ENCODE data around the gene PRUNE2.

The PRUNE2 gene

DNA sequence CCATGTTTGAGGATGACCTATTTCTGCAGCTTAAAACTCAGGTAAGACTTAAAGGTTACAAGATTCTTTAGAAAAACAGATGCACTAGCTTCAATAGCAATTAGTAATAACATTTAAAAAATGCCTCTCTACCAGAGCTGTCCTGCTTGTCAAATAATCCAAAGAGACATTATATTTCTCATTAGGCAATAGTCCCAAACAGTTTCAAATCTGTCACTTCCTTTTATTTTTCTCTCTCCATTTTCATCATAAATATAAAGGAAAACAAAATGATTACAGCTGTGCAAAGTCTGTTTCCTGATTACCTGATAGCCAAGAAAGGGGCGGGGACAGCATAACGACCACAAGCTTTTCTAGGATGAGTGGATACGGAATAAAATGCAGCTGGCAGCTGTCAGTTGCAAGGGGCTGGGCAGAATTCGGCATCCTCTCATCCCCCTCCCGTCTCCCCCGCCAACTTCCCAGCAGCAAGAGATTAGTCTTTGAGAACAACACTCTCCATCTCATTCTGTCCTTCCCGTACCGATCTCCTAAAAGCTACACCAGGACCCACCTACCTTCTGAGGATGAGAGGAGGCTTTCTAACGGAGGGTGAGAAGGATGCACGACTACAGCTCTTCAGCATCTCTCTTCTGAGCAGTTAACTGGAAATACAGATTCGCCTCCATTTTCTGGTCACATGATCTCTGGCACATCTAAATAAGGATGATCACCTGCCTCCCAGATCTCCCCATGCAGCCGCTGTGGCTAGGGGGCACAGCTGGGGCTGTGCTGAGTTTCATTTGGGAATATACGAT lies 214.2 kb downstream of the PRUNE2 start:
- DNase-seq = peak; percentile 55 to 93 (median 89)

DNA sequence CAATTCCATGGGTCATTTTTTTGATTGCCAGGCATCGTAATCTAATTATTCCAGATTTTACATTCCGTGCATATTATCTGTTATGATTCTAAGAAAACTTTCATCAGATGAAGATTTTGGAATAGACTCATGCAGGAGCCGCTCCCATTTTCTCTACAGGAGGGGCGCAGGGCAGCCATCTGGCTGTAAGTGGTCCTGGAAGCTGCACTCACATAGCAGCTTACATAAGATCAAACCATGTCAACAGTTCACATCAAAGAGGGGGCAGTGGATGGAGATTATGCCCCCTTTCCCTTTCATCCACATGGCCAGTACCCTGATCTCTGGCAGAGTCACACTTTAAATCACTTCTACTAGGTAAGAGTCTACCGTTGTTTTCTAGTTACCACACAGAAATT lies 214.9 kb downstream of the PRUNE2 start:
- peak in 1 of 3 experiments; percentile 40 for DNase-seq

DNA sequence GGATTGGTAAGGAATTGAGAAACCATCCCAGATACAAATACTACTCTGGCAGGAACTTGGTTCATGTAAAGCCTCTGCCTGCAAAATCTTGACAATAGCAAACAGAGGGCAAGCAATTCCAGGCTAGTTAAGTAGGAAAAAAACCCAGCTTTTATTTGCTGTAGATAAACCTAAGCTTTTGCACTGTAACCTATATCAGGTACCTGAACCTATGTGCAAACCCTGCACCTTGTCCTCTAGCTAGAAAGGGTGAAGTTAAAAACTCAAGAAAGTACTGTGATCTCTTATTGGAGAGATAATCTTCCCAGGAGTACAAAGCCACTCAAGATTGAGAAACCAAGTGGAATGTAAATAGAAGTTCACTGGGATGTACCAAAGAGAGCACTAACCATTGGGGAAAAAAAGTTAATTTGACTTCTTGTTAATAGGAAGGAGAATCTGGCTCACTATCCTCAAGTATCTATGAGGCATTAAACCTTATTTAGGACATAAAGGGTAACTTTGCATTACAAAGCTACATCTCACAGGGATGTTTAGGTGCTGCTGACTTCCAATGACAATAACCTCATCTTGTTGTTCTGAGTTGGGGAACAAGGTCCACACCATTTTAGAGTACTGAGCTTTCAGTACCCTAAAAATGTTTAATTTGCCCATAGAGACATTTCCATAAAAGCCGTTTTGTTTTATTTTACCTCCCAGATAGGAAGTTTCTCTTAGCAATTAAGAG lies 215.5 kb downstream of the PRUNE2 start:
- DNase-seq = no peak

DNA sequence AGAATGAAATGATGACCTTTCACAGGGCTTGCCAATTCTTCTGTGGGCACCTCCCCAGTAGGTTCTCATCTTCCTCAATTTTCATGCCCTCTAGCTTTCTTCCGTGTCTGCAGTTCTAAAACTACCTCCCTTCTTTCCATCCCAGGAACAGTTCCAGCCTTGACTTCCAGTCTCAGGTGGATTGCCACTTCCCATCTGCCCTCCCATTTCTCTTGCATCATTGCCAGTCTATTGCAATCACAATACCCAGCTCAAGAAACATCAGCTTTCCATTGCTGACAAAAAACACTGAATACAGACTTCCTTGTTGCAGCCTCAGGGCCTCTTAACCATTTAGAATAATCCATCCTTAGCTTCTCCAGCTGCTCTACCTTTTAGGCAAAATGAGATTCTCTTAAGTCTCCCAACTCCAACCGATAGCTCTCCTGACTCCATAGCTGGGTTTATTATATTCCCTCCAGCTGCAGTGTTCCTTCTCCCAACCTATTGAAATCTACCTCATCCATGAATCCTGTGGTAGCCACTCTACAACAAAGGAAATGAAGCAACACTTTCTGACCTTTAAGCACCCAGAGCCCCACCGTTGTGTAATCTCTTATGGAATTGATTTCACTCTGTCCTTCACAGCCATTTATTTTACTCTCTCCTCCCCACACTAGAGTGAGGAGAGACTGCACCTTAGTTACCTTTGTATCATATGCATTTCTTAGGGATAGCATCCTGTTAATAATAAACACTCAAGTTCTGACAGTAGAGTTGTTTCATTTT lies 217.3 kb downstream of the PRUNE2 start:
- peak in 1 of 3 experiments; percentile 73 for DNase-seq

DNA sequence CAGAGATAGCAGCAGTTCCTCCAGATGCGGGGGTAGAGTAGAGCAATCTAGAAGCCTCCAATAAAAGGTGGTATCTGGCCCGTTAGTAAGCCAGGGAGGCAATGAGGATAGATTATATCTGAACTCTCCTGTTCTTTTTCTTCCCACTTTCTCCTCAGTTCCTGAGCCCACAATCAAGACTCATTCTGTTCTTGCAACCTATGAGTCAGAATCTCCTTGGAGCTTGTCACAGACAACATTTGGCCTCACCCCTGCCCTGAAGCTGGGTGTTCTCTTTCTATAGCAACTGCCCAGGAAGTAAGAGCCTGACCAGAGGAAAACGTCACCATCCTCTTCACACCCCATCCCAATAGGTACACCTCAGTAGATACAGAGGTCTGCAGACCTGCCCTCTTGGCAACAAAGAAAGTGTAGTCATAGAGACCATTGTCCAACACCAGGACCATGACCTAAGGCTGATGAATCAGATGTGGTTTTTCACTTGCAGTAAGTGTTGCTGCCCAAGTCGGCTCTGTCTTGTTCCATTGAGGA lies 218.0 kb downstream of the PRUNE2 start:
- DNase-seq = no peak

DNA sequence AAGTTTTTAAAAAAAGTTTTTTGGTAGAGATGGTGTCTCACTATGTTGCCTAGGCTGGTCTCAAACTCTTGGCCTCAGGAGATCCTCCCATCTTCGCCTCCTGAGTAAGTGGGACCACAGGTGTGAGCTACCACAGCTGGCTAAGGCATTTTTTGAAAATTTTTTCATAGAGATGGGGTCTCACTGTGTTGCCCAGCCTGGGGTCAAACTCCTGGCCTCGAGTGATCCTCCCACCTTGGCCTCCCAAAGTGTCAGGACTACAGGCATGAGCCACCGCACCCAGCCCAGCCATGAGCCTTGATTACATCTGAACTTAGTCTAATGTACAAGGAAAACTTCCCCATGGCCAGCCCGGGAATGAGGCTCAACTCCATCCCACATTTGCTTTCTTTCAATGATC lies 219.2 kb downstream of the PRUNE2 start:
- no peak for DNase-seq

DNA sequence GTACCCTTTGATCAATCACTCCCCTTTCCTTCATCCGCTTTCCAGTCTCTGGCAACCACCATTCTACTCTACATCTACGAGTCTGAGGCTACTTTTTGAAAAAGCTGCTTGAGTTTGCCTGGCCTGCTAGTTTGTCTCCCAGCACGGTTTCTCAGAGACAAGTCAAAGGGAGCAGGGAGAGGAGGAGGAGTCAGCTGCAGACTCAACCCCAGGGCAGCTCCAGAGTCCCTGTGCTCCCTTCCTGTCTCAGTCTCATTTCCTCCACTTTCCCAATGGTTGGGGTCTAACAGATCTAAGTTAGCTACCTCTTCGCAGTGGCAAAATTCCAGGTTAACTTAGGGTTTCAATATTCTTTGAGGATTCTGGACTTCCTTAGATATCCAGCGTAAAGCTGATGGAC lies 221.7 kb downstream of the PRUNE2 start:
- DNase-seq = no peak

DNA sequence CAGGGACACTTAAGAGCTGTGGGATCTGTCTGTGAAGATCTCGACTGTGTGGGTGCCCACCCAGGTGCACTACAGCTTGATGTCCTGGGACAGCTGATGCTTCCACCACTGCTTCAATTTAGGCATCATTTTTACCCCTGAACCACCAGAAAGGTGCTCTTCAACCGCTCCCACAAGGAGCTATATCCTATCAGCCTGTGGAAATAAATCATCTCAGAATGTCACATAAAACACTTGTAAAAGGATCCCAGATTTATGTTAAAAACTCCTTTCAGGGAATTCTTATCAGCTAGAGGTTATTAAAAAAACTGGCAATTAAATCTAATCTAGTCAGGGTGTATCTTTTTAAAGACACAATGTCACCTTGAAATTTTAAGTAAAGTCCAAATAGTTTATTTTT lies 224.4 kb downstream of the PRUNE2 start:
- no peak for DNase-seq

DNA sequence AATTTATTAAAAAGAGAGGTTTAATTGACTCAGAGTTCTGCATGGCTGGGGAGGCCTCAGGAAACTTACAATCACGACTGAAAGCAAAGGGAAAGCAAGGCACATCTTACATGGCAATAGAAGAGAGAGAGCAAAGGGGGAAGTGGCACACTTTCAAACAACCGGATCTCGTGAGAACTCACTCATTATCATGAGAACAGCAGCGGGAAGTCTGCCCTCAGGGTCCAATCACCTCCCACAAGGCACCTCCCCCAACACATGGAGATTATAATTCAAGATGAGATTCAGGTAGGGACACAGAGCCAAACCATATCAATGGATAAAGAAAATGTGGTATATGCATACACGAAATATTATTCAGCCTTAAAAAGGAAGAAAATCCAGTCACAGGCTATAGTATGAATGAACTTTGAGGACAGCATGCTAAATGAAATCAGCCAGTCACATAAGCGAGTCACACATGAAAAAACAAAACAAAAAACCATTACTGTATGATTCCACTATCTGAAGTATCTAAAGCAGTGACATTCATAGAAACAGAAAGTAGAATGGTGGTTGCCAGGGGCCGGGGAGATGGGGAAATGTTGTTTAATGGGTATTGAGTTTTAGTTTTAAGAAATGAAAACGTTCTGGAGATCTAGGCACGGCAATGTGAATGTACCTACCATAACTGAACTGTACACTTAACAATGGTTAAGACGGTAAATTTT lies 225.0 kb downstream of the PRUNE2 start:
- no peak for DNase-seq

DNA sequence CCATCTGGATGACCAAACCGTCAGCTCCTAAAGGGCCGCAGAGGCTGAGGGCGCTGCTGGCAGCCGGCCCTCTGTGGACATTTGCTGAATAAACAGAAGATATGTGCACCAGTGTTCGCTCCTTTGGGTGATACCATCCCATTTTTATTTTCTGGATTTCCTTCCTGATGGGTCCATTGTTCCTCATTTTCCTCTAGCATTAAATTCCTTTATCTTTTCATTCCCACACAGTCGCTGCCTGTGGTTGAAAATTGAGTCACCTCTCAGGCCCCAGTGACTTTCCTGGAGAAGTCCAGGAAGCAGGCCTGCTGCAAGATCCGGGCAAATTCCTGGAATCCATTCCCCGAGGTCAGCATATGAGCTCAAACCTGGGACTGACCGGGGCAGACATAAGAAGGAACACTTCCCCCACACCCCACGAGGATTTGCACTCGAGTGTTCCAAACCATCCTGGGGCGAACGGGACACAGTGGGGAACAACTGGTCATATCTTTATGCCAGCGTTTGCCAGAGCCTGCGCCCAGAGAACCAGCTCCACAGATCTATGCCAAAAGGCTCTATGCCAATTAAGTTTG lies 228.3 kb downstream of the PRUNE2 start:
- peak in 1 of 3 experiments; percentile 21 for DNase-seq

DNA sequence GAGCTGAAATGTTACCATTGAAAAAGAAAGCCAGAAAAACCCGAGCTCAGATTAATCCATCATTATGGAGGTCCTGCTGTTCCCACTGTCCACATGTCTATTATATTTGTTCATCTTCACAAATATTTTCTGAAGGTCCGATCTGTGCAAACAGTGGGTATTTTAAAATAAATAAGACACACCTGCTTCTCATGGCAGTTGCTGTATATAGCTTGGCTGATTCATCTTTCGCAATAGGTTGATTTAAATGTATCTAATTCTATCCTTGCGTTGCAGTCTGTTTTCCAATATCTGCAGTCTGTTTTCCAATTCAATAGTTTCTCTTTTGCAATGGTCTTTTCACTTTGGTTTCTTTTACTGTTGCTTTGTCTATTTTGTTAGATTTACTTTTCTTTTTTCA lies 229.1 kb downstream of the PRUNE2 start:
- peak in 2 of 3 experiments; percentile 57 to 83 for DNase-seq

DNA sequence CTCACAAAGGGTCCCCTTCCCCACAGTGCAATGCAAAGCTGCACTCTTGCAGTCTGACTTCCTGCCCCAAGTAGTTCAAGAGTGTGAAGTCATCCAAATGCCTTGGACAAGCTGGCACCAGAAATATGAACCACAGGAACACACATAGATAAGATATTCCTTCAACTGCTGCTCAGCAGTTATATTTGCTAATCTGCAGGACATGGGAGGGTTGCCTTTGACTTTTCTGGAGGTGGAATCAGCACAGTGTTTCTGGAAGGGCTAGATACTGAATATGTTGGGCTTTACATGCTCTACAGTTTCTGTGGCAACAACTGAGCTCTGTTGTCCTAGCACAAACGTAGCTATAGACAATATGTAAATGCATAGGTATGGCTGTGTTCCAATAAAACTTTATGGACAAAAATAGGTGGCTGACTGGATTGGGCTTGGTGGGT lies 238.4 kb downstream of the PRUNE2 start:
- DNase-seq = no peak

DNA sequence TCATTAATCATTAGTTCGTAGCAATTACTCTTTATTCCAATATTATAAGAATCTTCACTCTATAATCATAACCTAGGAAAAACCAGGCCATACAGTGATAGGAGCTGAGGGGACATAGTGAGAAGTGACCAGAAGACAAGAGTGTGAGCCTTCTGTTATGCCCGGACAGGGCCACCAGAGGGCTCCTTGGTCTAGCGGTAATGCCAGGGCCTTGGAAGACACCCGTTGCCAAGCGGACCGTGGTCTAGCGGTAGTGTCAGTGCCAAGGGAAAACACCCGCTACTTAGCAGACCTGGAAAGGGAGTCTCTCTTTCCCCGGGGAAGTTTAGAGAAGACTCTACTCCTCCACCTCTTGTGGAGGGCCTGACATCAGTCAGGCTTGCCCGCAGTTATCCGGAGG lies 239.9 kb downstream of the PRUNE2 start:
- DNase-seq = peak in 1 of 3 experiments; percentile 9

DNA sequence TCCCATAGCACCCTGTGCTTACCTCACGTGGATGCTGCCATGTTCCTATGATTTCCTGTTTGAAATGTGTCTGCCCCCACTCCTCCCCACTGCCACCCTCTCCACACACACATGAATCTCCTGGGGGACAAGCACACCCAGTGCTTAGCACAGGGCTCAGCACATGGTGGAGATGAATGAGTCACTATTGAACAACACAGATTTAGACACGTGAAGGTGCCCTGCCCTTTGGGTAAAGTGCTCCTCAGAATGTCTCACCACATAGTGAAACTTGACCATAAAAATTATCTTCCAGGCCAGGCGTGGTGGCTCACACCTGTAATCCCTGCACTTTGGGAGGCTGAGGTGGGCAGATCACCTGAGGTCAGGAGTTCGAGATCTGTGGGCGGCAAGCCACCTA lies 240.5 kb downstream of the PRUNE2 start:
- no peak for DNase-seq

DNA sequence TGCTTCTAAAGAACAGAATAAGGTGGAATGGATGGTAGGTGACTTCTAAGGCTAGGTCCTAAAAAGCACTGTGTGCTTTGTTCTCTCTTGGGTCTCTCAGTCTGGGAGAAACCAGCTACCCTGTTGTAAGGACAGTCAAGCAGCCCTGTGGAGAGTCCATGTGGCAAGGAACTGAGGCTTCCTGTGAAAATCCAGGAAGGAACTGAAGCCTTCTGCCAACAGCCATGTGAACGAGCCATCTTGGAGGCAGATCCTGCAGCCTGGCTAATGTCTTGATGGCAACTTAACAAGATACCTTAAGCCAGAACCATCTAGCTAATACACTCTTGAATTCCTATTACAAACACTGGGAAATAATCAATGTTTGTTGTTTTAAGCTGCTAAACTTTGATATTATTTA lies 241.8 kb downstream of the PRUNE2 start:
- no peak for DNase-seq

DNA sequence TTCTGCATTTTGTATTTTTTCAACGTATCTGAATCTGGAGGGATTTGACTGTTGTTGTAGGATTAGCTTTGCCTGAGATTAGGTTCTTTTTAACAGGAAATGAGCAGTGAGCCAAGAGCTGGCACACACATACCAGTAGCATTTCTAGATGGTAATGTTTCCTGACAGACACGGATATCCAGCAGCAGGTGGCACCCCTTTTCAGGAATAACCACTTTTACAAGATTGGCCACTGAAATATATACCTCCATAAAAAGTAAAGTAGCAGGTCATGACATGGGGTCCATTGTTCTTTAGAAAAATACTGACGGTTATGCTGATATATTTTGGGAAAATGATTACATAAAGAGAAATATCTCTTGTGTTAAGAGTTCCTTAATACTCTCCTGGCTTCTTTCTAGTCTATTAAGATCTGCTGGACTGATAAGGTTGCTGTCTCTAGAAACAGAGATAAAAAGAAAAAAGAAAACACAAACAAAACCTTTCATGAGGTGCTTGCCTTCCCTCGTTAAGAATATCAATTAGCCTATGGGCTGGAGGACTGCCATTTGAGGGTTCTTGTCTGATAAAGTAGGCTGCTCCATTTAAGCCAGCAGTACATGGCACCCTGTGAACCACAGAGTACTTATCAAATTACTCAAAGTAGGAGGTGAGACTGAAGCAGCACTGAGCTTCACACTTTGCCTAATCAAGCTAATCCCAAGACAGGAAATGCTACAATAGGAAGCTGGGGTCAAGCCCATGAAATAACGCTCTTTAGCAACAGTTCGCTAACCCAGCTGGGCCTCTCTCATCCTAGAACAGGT lies 243.2 kb downstream of the PRUNE2 start:
- DNase-seq = peak in 2 of 3 experiments; percentile 18 to 59

DNA sequence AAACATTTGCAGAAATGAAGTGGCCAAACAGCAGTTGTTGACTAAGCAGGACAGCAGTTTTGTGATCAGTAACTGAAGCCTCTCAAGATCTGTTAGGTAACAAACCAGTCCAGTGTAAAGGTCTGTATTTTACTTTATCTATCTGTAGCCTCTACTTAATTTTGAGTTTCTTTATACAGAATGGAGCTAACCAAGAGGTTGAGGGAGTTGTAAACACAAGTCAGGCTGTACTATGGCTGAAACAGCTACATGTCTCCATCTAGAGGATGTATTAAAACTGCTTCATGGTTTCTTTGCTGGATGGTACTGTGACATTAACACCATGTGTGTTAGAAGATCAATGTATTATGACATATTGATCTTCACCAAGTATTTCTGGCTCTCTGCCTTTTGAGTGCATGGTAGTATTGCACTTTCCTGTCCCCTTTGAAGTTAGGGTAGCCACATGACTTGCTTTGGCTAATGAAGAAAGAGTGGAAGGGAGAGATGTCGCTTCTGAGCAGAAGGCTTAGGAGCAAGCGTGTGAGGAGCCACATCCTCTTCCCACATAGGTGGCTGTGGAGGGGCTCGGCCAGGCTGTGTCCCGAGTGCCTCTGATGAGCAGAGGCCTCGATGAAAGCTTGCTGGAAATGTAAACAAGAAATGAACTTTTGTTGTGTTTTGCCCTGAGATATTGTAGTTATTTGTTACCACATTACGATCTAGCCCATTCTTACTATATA lies 247.2 kb downstream of the PRUNE2 start:
- DNase-seq = peak in 2 of 3 experiments; percentile 33 to 74

DNA sequence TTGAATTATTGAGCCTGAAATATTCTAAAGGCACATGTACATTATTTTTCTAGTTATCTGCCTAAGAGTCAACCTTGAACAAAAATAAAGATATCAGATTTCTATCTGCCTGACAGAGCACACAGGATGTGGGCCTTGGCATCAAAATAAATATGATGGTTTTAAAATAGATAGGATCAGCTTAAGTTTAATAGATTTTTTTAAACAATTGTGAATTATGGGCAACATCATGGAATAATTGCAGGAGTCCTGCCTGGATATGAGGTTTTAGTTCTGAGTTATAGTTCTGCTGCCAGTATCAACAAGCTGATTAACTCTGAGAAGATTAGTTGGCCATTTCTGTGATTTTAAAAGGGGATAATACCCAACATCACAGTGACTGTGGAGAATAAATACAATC lies 248.6 kb downstream of the PRUNE2 start:
- no peak for DNase-seq

DNA sequence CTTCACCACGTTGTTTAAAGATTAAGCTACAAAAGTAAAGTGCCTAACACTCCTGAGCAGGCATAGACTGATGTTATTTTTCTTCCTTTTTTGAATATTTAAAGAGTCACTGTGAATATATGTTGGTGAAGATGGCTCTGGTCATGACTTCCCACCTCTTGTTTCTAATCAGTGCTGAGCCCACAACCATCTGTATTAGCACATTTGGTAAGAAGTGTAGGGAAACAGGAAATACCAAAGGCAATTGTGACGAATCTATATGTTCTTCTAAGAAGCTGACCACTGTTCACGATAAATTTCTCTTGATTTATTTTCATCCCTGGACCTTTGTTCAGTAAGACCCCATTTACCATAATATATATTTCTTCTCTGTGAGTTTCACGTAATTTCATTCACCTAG lies 249.9 kb downstream of the PRUNE2 start:
- DNase-seq = no peak

DNA sequence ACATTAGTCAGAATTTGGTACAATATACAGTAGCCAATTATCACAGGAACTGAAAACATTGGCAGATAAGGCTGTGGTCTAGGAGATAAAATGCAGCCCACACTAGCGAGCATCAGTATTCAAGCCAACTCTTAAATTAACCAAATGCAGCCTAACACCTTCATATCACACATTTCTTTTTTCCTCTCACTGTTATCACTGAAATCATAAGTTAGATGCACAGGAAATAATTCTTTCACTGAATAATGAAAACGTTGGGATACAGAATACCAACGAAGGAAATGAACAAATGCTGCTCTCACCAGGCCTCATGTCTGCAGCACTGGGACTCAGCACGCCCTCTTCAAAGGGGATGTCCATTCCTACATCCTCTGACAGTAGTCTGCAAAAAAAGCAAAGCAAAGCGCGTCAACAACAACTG lies 250.8 kb downstream of the PRUNE2 start:
- no peak for DNase-seq

DNA sequence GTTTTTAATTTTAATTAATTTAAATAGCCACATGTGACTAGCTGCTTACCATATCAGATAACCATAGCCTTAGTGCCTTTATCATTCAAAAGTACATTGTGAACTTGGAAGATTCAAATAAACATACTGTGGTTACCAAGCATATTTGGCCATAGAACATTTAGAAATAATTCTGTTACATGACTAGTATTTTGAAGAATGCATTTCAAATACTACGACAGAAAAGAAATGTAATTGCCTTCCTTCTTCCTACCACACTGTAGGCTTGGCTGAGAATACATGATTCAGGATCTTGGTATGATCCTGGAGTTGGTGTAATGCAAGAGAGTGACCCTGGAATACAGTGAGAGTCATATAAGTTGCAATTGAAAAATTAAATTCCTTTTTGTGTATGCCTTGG lies 251.3 kb downstream of the PRUNE2 start:
- no peak for DNase-seq
